BJ (cell line): ENCODE measurements around the gene IFNK. TPM values are rescaled to one million over a fixed set of nuclear protein-coding genes. Genes with fewer than 3 reads are reported as not detected.

Experiments used
- CTCF ChIA-PET: fragments of 350-600 bp; formaldehyde crosslinking; extraction: SDS; loops from one replicate; lab custom pipeline; 2021; ENCODE audit warnings: antibody characterized with exemption, inconsistent platforms; lab: Yijun Ruan, JAX
- POLR2A ChIA-PET: fragments of 300-600 bp; sonication (Branson Sonifier 250); formaldehyde crosslinking; extraction: SDS; loops from one replicate; lab custom pipeline; 2021; ENCODE audit warnings: antibody characterized with exemption; lab: Charles Lee
- DNase-seq: peaks from one replicate; pipeline ENCODE4 v3.0.0-alpha.2; 2011; ENCODE audit warnings: low read depth
- H3K27me3 ChIP-seq: 2 replicates; pipeline ENCODE4 v1.6.0; 2011; ENCODE audit warnings: low read length; ENCODE audit not compliant: control insufficient read depth, insufficient read depth
- H3K36me3 ChIP-seq: 2 replicates; pipeline ENCODE4 v1.5.1; 2011; ENCODE audit warnings: low read length; ENCODE audit not compliant: control insufficient read depth, insufficient read depth
- H3K4me3 ChIP-seq: 2 replicates; pipeline ENCODE4 v1.5.1; 2011; ENCODE audit warnings: low read depth, mild to moderate bottlenecking, control low read depth, low read length
- polyA minus RNA-seq: library from RNA; depleted of rRNA, polyadenylated mRNA; stranded (reverse); fragments of >200 nt; gene quantifications from 2 replicates; pipeline ENCODE4 v1.2.3, GENCODE V29; 2011; rRNA and poly(A)+ RNA removed
- polyA plus RNA-seq: library from polyadenylated mRNA; depleted of rRNA; stranded (reverse); fragments of >200 nt; gene quantifications from 2 replicates; pipeline ENCODE4 v1.2.3, GENCODE V29; 2011; rRNA removed
- TF ChIP-seq, protein P1 (sequence below): IDR thresholded peaks from 2 replicates; pipeline ENCODE4 v1.5.1; 2011; ENCODE audit warnings: low read depth, mild to moderate bottlenecking, control low read depth, inconsistent platforms, low read length, moderate library complexity; ENCODE audit not compliant: insufficient read depth

The IFNK gene, protein sequence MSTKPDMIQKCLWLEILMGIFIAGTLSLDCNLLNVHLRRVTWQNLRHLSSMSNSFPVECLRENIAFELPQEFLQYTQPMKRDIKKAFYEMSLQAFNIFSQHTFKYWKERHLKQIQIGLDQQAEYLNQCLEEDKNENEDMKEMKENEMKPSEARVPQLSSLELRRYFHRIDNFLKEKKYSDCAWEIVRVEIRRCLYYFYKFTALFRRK
- not detected in 2 replicates for polyA plus RNA-seq
- not detected in 2 replicates for polyA minus RNA-seq

DNA sequence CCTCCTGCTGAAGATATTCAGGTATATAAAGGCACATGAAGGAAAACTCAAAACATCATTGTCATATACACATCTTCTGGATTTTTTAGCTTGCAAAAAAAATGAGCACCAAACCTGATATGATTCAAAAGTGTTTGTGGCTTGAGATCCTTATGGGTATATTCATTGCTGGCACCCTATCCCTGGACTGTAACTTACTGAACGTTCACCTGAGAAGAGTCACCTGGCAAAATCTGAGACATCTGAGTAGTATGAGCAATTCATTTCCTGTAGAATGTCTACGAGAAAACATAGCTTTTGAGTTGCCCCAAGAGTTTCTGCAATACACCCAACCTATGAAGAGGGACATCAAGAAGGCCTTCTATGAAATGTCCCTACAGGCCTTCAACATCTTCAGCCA, at the start of gene IFNK:
Gene IFNK (plus strand): TSS at position 55 of the 400 bp plus-strand sequence. CDS start 47 bp downstream, at position 102.
- POLR2A ChIA-PET: no interaction called here
- Histone ChIP-seq H3K4me3 (no peak within 1 kb of the TSS), H3K27me3 (peaks cover 16% of the 10 kb centered on the region), H3K36me3 (no peaks in the 10 kb centered on the region)
- CTCF ChIA-PET: interaction anchor here (0.8 kb wide), 1 partner anchor 25 kb away, joined by 4 read pairs; no protein-coding TSS in a partner anchor
- TF ChIP-seq, protein P1, sequence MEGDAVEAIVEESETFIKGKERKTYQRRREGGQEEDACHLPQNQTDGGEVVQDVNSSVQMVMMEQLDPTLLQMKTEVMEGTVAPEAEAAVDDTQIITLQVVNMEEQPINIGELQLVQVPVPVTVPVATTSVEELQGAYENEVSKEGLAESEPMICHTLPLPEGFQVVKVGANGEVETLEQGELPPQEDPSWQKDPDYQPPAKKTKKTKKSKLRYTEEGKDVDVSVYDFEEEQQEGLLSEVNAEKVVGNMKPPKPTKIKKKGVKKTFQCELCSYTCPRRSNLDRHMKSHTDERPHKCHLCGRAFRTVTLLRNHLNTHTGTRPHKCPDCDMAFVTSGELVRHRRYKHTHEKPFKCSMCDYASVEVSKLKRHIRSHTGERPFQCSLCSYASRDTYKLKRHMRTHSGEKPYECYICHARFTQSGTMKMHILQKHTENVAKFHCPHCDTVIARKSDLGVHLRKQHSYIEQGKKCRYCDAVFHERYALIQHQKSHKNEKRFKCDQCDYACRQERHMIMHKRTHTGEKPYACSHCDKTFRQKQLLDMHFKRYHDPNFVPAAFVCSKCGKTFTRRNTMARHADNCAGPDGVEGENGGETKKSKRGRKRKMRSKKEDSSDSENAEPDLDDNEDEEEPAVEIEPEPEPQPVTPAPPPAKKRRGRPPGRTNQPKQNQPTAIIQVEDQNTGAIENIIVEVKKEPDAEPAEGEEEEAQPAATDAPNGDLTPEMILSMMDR: no peak
- DNase-seq: no peak

GRCh38 chr9:27474305-27474704, 49.8 kb upstream of the IFNK start:
- Histone ChIP-seq H3K27me3 (no peaks in the 10 kb centered on the region), H3K36me3 (no peaks in the 10 kb centered on the region), H3K4me3 (no peak overlapping the region)
- no peak for DNase-seq
- ChIA-PET POLR2A (no interaction called here), CTCF (no interaction called here)
- TF ChIP-seq, protein P1: no peak

DNA sequence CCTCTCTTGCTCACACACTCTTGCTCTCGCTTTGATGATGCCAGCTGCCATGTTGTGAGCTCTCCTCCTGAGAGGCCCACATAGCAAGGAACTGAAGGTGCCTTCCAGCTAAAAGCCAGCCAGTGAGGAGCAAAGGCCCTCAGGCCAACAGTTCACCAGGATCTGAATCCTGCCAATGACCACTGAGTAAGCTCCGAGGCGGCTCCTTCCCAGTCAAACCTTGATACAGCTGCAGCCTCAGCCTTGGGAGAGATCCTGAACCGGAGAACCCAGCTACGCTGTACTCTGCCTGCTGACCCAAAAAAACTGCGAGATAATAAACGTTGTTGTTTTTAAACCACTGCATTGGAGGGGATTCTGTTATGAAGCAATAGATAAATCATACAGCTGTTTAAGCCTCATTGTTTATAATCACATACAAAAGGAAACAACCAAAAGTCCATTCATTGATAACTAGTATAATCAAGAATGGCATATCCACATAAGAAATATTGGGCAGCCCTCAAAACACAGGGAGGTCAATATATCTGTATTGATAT, 49.0 kb upstream of the IFNK start:
- Histone ChIP-seq H3K4me3 (no peak overlapping the region), H3K36me3 (no peaks in the 10 kb centered on the region), H3K27me3 (no peaks in the 10 kb centered on the region)
- TF ChIP-seq, protein P1: no peak
- CTCF ChIA-PET: no interaction called here
- no peak for DNase-seq
- POLR2A ChIA-PET: no interaction called here

DNA sequence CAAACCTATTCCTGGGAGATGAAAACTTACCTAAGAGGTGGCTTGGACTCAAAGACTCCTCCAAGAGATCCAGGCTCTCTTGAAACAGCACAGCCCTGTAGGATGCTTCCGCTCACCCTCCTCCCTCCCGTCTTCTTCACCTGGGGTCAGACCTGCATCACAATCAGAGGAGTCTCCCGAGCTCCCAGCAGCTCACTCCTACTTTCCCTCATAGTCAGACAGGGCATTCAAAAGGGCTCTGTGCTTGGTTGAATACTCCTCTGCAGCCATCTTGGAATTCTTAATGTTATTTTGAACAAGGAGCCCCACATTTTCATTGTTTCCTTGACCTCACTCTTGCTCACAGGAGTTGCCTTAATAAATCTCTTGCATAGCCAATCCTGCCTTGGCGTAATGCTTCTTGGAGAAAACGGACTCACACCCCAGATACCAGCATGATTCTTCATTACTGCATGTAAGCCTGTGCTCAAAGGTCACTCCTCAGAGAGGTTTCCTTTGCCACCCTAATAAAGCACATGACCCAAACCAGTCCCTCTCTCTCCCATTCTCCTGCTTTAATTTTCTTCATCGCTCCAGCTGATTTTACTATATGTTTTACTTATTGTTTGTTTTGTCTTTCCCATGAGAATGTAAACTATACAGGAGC, 47.1 kb upstream of the IFNK start:
- TF ChIP-seq, protein P1: no peak
- H3K27me3 ChIP-seq: no peaks in the 10 kb centered on the region
- H3K36me3 ChIP-seq: no peaks in the 10 kb centered on the region
- no peak overlapping the region for H3K4me3 ChIP-seq
- DNase-seq: no peak
- ChIA-PET CTCF (no interaction called here), POLR2A (no interaction called here)

DNA sequence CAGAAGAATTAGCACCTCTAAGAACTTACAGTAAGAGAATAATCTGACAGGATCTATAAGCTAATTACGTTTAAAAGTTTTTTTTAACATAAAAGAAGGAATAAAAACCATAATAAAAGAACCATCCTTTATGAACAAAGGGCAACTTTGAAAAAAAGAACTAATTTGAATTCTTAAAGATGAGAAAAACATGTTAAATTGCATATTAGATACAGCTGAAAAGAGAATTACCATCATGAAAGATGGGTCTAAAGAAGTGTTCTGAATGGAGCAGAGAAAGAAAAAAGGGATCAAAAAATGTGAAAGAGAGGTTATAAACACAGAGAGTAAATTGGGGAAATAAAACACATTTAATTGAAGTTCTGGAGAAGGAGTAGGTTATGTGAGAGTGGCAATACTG, 45.8 kb upstream of the IFNK start:
- H3K36me3 ChIP-seq: no peaks in the 10 kb centered on the region
- H3K27me3 ChIP-seq: no peaks in the 10 kb centered on the region
- ChIA-PET CTCF (interaction anchor here (1.1 kb wide), 1 partner anchor 8 kb away, joined by 3 read pairs; no protein-coding TSS in a partner anchor), POLR2A (no interaction called here)
- TF ChIP-seq, protein P1: no peak
- DNase-seq: no peak
- no peak overlapping the region for H3K4me3 ChIP-seq
